ENCODE data around the gene INO80.

GRCh38 chr15:41125063-41125669 is 9.1 kb upstream of the INO80 start:
- TF ChIP-seq CTCF (IDR thresholded peaks at IDR 0.05) (no peak), POLR2AphosphoS5 (IDR thresholded peaks at IDR 0.05) (no peak), POLR2A (IDR thresholded peaks at IDR 0.05) (no peak)

All from breast epithelium (tissue), 3 donors.